HG03060 (cell line): ENCODE results near the gene MAMLD1.

Experiments used
- ATAC-seq: cut with Tn5 transposase; IDR thresholded peaks from one replicate; pipeline ENCODE4 v1.9.1; 2021; ENCODE audit warnings: low read depth, moderate number of reproducible peaks; ENCODE audit not compliant: unreplicated experiment

MAMLD1 gene

GRCh38 chrX:150405006-150405405 lies 41.9 kb downstream of the MAMLD1 start:
- no peak for ATAC-seq

- ATAC-seq = no peak
Observed at GRCh38 chrX:150405576-150405975, 42.5 kb downstream of the MAMLD1 start.

GRCh38 chrX:150406596-150406995 lies 43.5 kb downstream of the MAMLD1 start:
- no peak for ATAC-seq

GRCh38 chrX:150408007-150408406 lies 44.9 kb downstream of the MAMLD1 start:
- ATAC-seq = no peak

- no peak for ATAC-seq
Observed at GRCh38 chrX:150408561-150408960, 45.4 kb downstream of the MAMLD1 start.

- no peak for ATAC-seq
Observed at GRCh38 chrX:150409486-150409885, 46.4 kb downstream of the MAMLD1 start.

- ATAC-seq = no peak
Observed at GRCh38 chrX:150409964-150410363, 46.8 kb downstream of the MAMLD1 start.

- ATAC-seq = no peak
Observed at GRCh38 chrX:150410513-150410912, 47.4 kb downstream of the MAMLD1 start.

- ATAC-seq = no peak
Observed at GRCh38 chrX:150411656-150412055, 48.5 kb downstream of the MAMLD1 start.

GRCh38 chrX:150414228-150414627 lies 51.1 kb downstream of the MAMLD1 start:
- ATAC-seq = no peak

GRCh38 chrX:150416469-150416868 lies 53.4 kb downstream of the MAMLD1 start:
- no peak for ATAC-seq

- no peak for ATAC-seq
Observed at GRCh38 chrX:150421816-150422215, 58.7 kb downstream of the MAMLD1 start.

- ATAC-seq = no peak
Observed at GRCh38 chrX:150429594-150429993, 66.5 kb downstream of the MAMLD1 start.

GRCh38 chrX:150436195-150436594 lies 73.1 kb downstream of the MAMLD1 start:
- ATAC-seq = no peak

- no peak for ATAC-seq
Observed at GRCh38 chrX:150438165-150438564, 75.0 kb downstream of the MAMLD1 start.

GRCh38 chrX:150446151-150446550 lies 83.0 kb downstream of the MAMLD1 start:
- ATAC-seq = no peak

- ATAC-seq = no peak
Observed at GRCh38 chrX:150446995-150447394, 83.9 kb downstream of the MAMLD1 start.

GRCh38 chrX:150449313-150449712 lies 86.2 kb downstream of the MAMLD1 start:
- ATAC-seq = no peak

- ATAC-seq = no peak
Observed at GRCh38 chrX:150450519-150451177, 87.5 kb downstream of the MAMLD1 start.

- no peak for ATAC-seq
Observed at GRCh38 chrX:150451953-150452352, 88.8 kb downstream of the MAMLD1 start.

GRCh38 chrX:150454083-150454482 lies 91.0 kb downstream of the MAMLD1 start:
- no peak for ATAC-seq

GRCh38 chrX:150454508-150455214 lies 91.5 kb downstream of the MAMLD1 start:
- no peak for ATAC-seq
